Heart left ventricle (tissue), 16 donors: ENCODE data around the gene GRIK5. TPM values are rescaled to one million over a fixed set of nuclear protein-coding genes. Genes with fewer than 3 reads are reported as not detected.
A peak's percentile ranks its signal among the peaks of the same experiment; 100 is the strongest.

Source experiments
- ATAC-seq, 4 donors: fragments of 200-7000 bp; cut with Tn5 transposase; one replicate each; pipeline ENCODE4 v1.9.1; 2020 to 2022; ENCODE audit warnings: moderate library complexity in 4 of 4, mild to moderate bottlenecking in 3 of 4, moderate number of reproducible peaks in 1 of 4
- DNase-seq, 5 donors: peaks; one replicate each; pipeline ENCODE4 v3.0.0-alpha.2; 2020
- H3K27ac ChIP-seq, 12 donors: fragments of 200-600 bp; sonication (generic) in 4 of 12; one replicate each; pipeline versions ENCODE4 v1.5.0 to v1.8.0; 2016 to 2022; ENCODE audit warnings: mild to moderate bottlenecking in 2 of 12
- H3K27me3 ChIP-seq, 9 donors: fragments of 200-600 bp; sonication (generic) in 2 of 9; one replicate each; pipeline versions ENCODE4 v1.5.1 to v1.8.0; 2016 to 2022; ENCODE audit warnings: mild to moderate bottlenecking in 3 of 9
- H3K36me3 ChIP-seq, 9 donors: fragments of 200-600 bp; sonication (generic) in 2 of 9; one replicate each; pipeline versions ENCODE4 v1.5.0 to v1.8.0; 2018 to 2022; ENCODE audit warnings: mild to moderate bottlenecking in 2 of 9
- H3K4me1 ChIP-seq, 12 donors: fragments of 200-600 bp; sonication (generic) in 4 of 12; one replicate each; pipeline versions ENCODE4 v1.5.0 to v1.8.0; 2016 to 2022; ENCODE audit warnings: mild to moderate bottlenecking in 3 of 12
- H3K4me3 ChIP-seq, 12 donors: fragments of 200-600 bp; sonication (generic) in 4 of 12; one replicate each; pipeline versions ENCODE4 v1.5.0 to v1.8.0; 2017 to 2022; ENCODE audit warnings: mild to moderate bottlenecking in 9 of 12, moderate library complexity in 4 of 12
- H3K9me3 ChIP-seq, 12 donors: fragments of 200-600 bp; sonication (generic) in 4 of 12; one replicate each; pipeline versions ENCODE4 v1.5.0 to v1.8.0; 2016 to 2022; ENCODE audit warnings: mild to moderate bottlenecking in 1 of 12
- POLR2A ChIP-seq, 2 donors: fragments of 450-650 bp; IDR thresholded peaks; one replicate each; pipeline ENCODE4 v1.6.1; 2017; ENCODE audit warnings: antibody characterized with exemption in 2 of 2, mild to moderate bottlenecking in 2 of 2, moderate library complexity in 2 of 2
- WGBS, 4 donors: extraction: QIAGEN DNeasy Blood & Tissue Kit in 2 of 4; methylation state at CpG; one replicate each; pipeline versions ENCODE4 v1.1.5 to v1.1.7; 2013 to 2018; 5-methylcytosine and 5-hydroxymethylcytosine counted together
- intact Hi-C, 10 donors: fragments of 100-400 bp; cut with DNase I; formaldehyde crosslinking; loops; one replicate each; pipeline versions ENCODE4 v1.11.1 to v1.14.2; 2022
- polyA plus RNA-seq, 2 donors: library from polyadenylated mRNA; stranded (reverse); fragments of 200-250 nt; gene quantifications; one replicate each; pipeline ENCODE4 v1.2.3, GENCODE V29; 2013
- total RNA-seq, 9 donors: library from RNA; depleted of rRNA in 2 of 9; stranded (reverse); fragments of >200 nt in 2 of 9; fragmentation: NEBNext Ultra II Directional in 3 of 9; extraction: Animal tissue kit (Norgen Biotek cat#: 25700) in 3 of 9; gene quantifications; one replicate each; pipeline versions ENCODE4 v1.1.0 to v1.2.4, GENCODE V29; 2016 to 2023
- TF ChIP-seq, protein P1 (sequence below), 12 donors: fragments of 200-600 bp; sonication (generic) in 4 of 12; IDR thresholded peaks; one replicate each; pipeline versions ENCODE4 v1.5.0 to v1.8.0; 2018 to 2022; ENCODE audit warnings: antibody characterized with exemption in 12 of 12, mild to moderate bottlenecking in 5 of 12
- donor health status: ischemic (EF 13 %, LVEDD 7.1; RV severe dilation, severe dysfunction).
- donor health status: healthy with polysubstance abuse.
- donor health status: DM: no; HTN: yes; CAD: no.
- donor health status: DM: no; HTN: no; CAD: no.
- donor health status: ischemic (EF 25% LVEDD 6.9; RV normal size, moderate dysfunction).
- donor health status: ischemic (EF 25% LVEDD 5.7; RV mildly dilated, moderate dysfunction).
- donor health status: healthy.
- donor health status: DM: yes; HTN: yes; CAD: no.
- donor health status: ischemic (EF 35%, LVEDD 5.7; RV mildly dilated, moderate dysfunction).
- donor health status: nonischemic (EF 11% LVEDD 7.7; RV severe dilation, severe dysfunction).
- donor health status: DM: yes; HTN: yes; CAD: no.
- donor health status: PGD.
- donor health status: ischemic (EF 29% LVEDD 5.4; RV normal size, mild dysfunction).
- donor health status: nonischemic (EF 23%, LVEDD 6.1; RV moderate dilation, normal function).

GRIK5 gene
- total and polyA plus RNA-seq, 11 donors = 0.28 to 9.0 (median 2.5) TPM

GRCh38 chr19:42076380-42076944 lies 6.5 kb upstream of the GRIK5 start:
- intact Hi-C loops = loop anchor here in 3 of 10 donors (5.0 kb wide), 4 partner anchors 79 to 194 kb away; partner anchors contain the start of genes ARHGEF1 (in 1 of the 3), ATP1A3 (in 1 of the 3) and RABAC1 (in 1 of the 3)

DNA sequence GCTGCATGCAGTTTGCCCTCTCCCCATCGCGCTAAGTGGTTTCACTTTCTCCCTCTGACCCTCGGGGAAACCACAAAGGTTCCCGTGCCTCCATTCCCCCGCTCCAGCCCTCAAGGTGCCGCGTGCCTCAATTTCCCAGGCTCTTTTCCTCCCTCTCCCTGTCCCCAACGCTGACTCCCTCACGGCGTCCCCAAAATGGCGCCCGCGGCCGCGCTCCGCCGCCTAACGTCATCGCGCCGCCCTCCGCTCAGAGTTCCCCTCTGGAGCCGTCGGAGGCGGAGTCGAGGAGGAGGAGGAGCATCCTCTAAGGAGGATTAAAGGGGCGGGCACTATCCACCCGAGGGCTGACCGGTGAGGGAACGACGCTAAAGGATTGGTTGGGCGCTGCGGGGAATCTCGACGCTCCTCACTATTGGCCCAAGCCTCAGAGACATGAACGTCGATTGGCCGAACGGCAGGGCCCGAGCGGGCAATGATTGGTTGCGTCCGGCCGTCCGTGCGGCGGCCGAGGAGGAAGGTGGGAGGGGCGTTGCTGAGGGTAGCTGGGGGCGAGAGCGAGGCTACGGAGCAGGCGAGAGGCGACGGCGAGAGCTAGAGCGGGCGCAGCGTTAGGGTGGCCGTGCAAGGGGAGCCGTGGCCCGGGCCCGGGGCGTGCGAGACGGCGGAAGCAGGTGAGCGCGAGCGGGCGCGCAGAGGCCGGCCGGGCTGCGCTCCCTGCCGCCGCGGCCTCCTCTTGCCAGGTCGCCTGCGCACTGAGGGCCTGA lies 5.8 kb upstream of the GRIK5 start, which contains the start of gene ZNF574:
TSS of gene ZNF574 (plus strand) at position 551 of the 764 bp plus-strand sequence. CDS start 2,441 bp downstream, outside the sequence.
- peaks cover 0 to 26% (median 17%) of the 10 kb centered on the region in 12 donors for H3K4me1 ChIP-seq
- TF ChIP-seq POLR2A (IDR thresholded peaks at IDR 0.05) = peak in 1 of 2 donors; percentile 74
- TF ChIP-seq, protein P1, sequence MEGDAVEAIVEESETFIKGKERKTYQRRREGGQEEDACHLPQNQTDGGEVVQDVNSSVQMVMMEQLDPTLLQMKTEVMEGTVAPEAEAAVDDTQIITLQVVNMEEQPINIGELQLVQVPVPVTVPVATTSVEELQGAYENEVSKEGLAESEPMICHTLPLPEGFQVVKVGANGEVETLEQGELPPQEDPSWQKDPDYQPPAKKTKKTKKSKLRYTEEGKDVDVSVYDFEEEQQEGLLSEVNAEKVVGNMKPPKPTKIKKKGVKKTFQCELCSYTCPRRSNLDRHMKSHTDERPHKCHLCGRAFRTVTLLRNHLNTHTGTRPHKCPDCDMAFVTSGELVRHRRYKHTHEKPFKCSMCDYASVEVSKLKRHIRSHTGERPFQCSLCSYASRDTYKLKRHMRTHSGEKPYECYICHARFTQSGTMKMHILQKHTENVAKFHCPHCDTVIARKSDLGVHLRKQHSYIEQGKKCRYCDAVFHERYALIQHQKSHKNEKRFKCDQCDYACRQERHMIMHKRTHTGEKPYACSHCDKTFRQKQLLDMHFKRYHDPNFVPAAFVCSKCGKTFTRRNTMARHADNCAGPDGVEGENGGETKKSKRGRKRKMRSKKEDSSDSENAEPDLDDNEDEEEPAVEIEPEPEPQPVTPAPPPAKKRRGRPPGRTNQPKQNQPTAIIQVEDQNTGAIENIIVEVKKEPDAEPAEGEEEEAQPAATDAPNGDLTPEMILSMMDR (IDR thresholded peaks at IDR 0.05) = no peak
- WGBS, 4 donors = 0 to 1% (median 0%) methylated on average over 58 to 80 of the region's 80 CpGs

More at GRCh38 chr19:42076380-42076944, 6.5 kb upstream of the GRIK5 start:
- peak in 2 of 5 donors; percentile 52 to 56 for DNase-seq
- TF ChIP-seq POLR2A (IDR thresholded peaks at IDR 0.05) = no peak
- TF ChIP-seq, protein P1 (IDR thresholded peaks at IDR 0.05) = no peak
- Histone ChIP-seq H3K9me3 (no peaks in the 10 kb centered on the region), H3K36me3 (peaks cover 2 to 34% (median 31%) of the 10 kb centered on the region in 9 donors), H3K27ac (peak overlapping the region; percentile 75 to 99 (median 90)), H3K27me3 (no peaks in the 10 kb centered on the region), H3K4me1 (peaks cover 0 to 26% (median 17%) of the 10 kb centered on the region in 12 donors), H3K4me3 (peak overlapping the region; percentile 62 to 96 (median 86))
- 1% methylated on average over 11 to 33 of the region's 33 CpGs for WGBS, 4 donors
- ATAC-seq = peak in 1 of 4 donors; percentile 0

GRCh38 chr19:42075364-42075615 lies 5.3 kb upstream of the GRIK5 start:
- 4 to 13% (median 6%) methylated on average over 3 of the region's 3 CpGs for WGBS, 4 donors
- ATAC-seq = peak in 2 of 4 donors; percentile 0 to 1
- DNase-seq = no peak

More for the DNA sequence above, 5.8 kb upstream of the GRIK5 start, which contains the start of gene ZNF574:
- Histone ChIP-seq H3K27me3 (no peaks in the 10 kb centered on the region), H3K36me3 (peaks cover 2 to 28% (median 24%) of the 10 kb centered on the region in 9 donors), H3K9me3 (no peaks in the 10 kb centered on the region), H3K4me3 (peak within 1 kb of the TSS; percentile 62 to 96 (median 86)), H3K27ac (peak within 1 kb of the TSS; percentile 89 to 99 (median 94))
- DNase-seq (peak; percentile 98 to 99 (median 99)), ATAC-seq (peak; percentile 98 to 100 (median 99))
- intact Hi-C loops = loop anchor here in 3 of 10 donors (1.0 to 5.0 kb wide), 5 partner anchors 37 to 193 kb away; partner anchors contain the start of genes ARHGEF1 (in 1 of the 3), ATP1A3 (in 1 of the 3) and RABAC1 (in 1 of the 3)

More at GRCh38 chr19:42075364-42075615, 5.3 kb upstream of the GRIK5 start:
- Histone ChIP-seq H3K36me3 (peaks cover 2 to 23% (median 19%) of the 10 kb centered on the region in 9 donors), H3K9me3 (no peaks in the 10 kb centered on the region), H3K27ac (peak overlapping the region; percentile 89 to 99 (median 94)), H3K4me1 (peaks cover 0 to 26% (median 17%) of the 10 kb centered on the region in 12 donors), H3K4me3 (peak overlapping the region; percentile 41 to 96 (median 74)), H3K27me3 (peaks cover 0 to 1% (median 0%) of the 10 kb centered on the region in 9 donors)
- TF ChIP-seq, protein P1 (IDR thresholded peaks at IDR 0.05) = no peak
- TF ChIP-seq POLR2A (IDR thresholded peaks at IDR 0.05) = no peak
- intact Hi-C loops = loop anchor here in 3 of 10 donors (1.0 to 5.0 kb wide), 5 partner anchors 37 to 193 kb away; partner anchors contain the start of genes ARHGEF1 (in 1 of the 3), ATP1A3 (in 1 of the 3) and RABAC1 (in 1 of the 3)
